Fibroblast of lung (primary cell): ENCODE measurements around the gene CAB39L. TPM values are rescaled to one million over a fixed set of nuclear protein-coding genes. Genes with fewer than 3 reads are reported as not detected.

Experiments used
- DNase-seq, 2 donors: peaks; one replicate each; pipeline versions ENCODE4 v3.0.0 to v3.0.0-alpha.2; 2010; ENCODE audit warnings: low read depth in 2 of 2
- H2AFZ ChIP-seq: 2 replicates; pipeline ENCODE4 v1.5.1; 2012; ENCODE audit warnings: low read length, control low read depth, inconsistent platforms
- H3K27ac ChIP-seq: 2 replicates; pipeline ENCODE4 v1.5.1; 2011; ENCODE audit warnings: low read length, control low read depth; ENCODE audit not compliant: insufficient read depth
- H3K27me3 ChIP-seq: 2 replicates; pipeline ENCODE4 v1.5.1; 2011; ENCODE audit warnings: mild to moderate bottlenecking, low read length; ENCODE audit not compliant: control insufficient read depth, insufficient read depth
- H3K36me3 ChIP-seq: 2 replicates; pipeline ENCODE4 v1.5.1; 2011; ENCODE audit warnings: low read length; ENCODE audit not compliant: control insufficient read depth, insufficient read depth
- H3K4me1 ChIP-seq: 2 replicates; pipeline ENCODE4 v1.5.1; 2011; ENCODE audit warnings: low read length; ENCODE audit not compliant: control insufficient read depth, insufficient read depth; ENCODE audit errors: extremely low read depth
- H3K4me2 ChIP-seq: 2 replicates; pipeline ENCODE4 v1.5.1; 2011; ENCODE audit warnings: low read length, control low read depth; ENCODE audit not compliant: insufficient read depth; ENCODE audit errors: extremely low read depth
- H3K4me3 ChIP-seq, 4 experiments: fragments of 200-600 bp in 1 of 4; sonication (generic) in 1 of 4; replicated peaks in 1 of 4; 2 replicates each; pipeline ENCODE4 v1.5.1; 2011 to 2016; ENCODE audit warnings: low read length in 4 of 4, low read depth in 3 of 4, mild to moderate bottlenecking in 3 of 4, control low read depth in 2 of 4, inconsistent platforms in 1 of 4, mixed read lengths in 1 of 4; ENCODE audit not compliant: insufficient read depth in 1 of 4; ENCODE audit errors: control extremely low read depth in 1 of 4
- H3K79me2 ChIP-seq: 2 replicates; pipeline ENCODE4 v1.5.1; 2012; ENCODE audit warnings: mild to moderate bottlenecking, low read length, inconsistent platforms; ENCODE audit not compliant: control insufficient read depth, insufficient read depth
- H3K9ac ChIP-seq: 2 replicates; pipeline ENCODE4 v1.5.1; 2011; ENCODE audit warnings: mild to moderate bottlenecking, low read length, control low read depth; ENCODE audit not compliant: insufficient read depth
- H3K9me3 ChIP-seq: 2 replicates; pipeline ENCODE4 v1.5.1; 2012; ENCODE audit warnings: low read depth, low read length; ENCODE audit not compliant: control insufficient read depth, insufficient read depth
- H4K20me1 ChIP-seq: 2 replicates; pipeline ENCODE4 v1.5.1; 2011; ENCODE audit warnings: low read length; ENCODE audit not compliant: control insufficient read depth, insufficient read depth; ENCODE audit errors: extremely low read depth
- EZH2 ChIP-seq: IDR thresholded peaks from 2 replicates; pipeline ENCODE4 v1.5.1; 2012; ENCODE audit warnings: low read length, control low read depth, mild to moderate bottlenecking; ENCODE audit errors: missing control alignments
- polyA plus RNA-seq, 2 donors: library from polyadenylated mRNA; depleted of rRNA in 1 of 2; stranded (reverse) in 1 of 2; unstranded in 1 of 2; fragments of >200 nt; gene quantifications; 2 replicates each; pipeline ENCODE4 v1.2.1, GENCODE V29; 2011 to 2012; ENCODE audit warnings: missing spikeins in 1 of 2
- total RNA-seq: library from RNA; depleted of rRNA; stranded (reverse); fragments of >200 nt; gene quantifications from 2 replicates; pipeline ENCODE4 v1.2.1, GENCODE V29; 2014
- TF ChIP-seq, protein P1 (sequence below), 2 donors: IDR thresholded peaks in 1 of 2; conservative IDR thresholded peaks in 1 of 2; 1 replicate in 1 of 2; 2 replicates in 1 of 2; pipeline ENCODE4 v1.5.1; 2011 to 2012; ENCODE audit warnings: low read length in 2 of 2, control low read depth in 1 of 2, inconsistent platforms in 1 of 2, low read depth in 1 of 2, mild to moderate bottlenecking in 1 of 2

CAB39L gene
- total and polyA plus RNA-seq, 2 donors (not counting 1 experiment from before 2014, with no cell fraction given): 9.4 to 13.0 TPM

DNA sequence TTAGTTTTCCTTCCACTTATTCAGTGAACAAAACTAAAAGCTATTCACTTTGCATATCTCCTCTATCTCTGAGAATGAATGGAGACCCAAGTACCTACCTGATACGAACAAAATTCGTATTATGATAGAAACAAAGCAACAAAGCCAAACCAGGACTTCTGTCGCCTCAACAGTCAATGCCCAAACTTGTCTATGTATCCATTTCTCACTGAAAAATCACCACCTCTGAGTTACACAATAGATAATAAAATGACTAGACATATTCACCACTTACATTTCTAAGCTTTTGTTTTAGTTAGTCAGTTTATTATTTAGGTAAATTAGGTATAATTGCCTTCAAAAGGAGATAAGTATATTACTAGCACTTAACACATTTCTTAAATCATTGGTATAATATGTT, 67.7 kb downstream of the CAB39L start:
- Histone ChIP-seq H3K27me3 (no peaks in the 10 kb centered on the region), H3K9me3 (no peaks in the 10 kb centered on the region), H3K36me3 (no peaks in the 10 kb centered on the region), H3K4me3 (no peak overlapping the region), H3K4me1 (peaks cover 4% of the 10 kb centered on the region), H3K9ac (no peak overlapping the region), H3K79me2 (no peaks in the 10 kb centered on the region), H4K20me1 (no peaks in the 10 kb centered on the region), H3K27ac (no peak overlapping the region), H2AFZ (no peak overlapping the region), H3K4me2 (no peak overlapping the region)
- no peak for TF ChIP-seq EZH2
- TF ChIP-seq, protein P1, sequence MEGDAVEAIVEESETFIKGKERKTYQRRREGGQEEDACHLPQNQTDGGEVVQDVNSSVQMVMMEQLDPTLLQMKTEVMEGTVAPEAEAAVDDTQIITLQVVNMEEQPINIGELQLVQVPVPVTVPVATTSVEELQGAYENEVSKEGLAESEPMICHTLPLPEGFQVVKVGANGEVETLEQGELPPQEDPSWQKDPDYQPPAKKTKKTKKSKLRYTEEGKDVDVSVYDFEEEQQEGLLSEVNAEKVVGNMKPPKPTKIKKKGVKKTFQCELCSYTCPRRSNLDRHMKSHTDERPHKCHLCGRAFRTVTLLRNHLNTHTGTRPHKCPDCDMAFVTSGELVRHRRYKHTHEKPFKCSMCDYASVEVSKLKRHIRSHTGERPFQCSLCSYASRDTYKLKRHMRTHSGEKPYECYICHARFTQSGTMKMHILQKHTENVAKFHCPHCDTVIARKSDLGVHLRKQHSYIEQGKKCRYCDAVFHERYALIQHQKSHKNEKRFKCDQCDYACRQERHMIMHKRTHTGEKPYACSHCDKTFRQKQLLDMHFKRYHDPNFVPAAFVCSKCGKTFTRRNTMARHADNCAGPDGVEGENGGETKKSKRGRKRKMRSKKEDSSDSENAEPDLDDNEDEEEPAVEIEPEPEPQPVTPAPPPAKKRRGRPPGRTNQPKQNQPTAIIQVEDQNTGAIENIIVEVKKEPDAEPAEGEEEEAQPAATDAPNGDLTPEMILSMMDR (conservative IDR thresholded peaks at IDR 0.05 in 1 of 2, IDR thresholded peaks at IDR 0.05 in 1 of 2; ENCODE audit: low read depth in 1 of 2, low read length in 2 of 2): no peak
- no peak for DNase-seq

DNA sequence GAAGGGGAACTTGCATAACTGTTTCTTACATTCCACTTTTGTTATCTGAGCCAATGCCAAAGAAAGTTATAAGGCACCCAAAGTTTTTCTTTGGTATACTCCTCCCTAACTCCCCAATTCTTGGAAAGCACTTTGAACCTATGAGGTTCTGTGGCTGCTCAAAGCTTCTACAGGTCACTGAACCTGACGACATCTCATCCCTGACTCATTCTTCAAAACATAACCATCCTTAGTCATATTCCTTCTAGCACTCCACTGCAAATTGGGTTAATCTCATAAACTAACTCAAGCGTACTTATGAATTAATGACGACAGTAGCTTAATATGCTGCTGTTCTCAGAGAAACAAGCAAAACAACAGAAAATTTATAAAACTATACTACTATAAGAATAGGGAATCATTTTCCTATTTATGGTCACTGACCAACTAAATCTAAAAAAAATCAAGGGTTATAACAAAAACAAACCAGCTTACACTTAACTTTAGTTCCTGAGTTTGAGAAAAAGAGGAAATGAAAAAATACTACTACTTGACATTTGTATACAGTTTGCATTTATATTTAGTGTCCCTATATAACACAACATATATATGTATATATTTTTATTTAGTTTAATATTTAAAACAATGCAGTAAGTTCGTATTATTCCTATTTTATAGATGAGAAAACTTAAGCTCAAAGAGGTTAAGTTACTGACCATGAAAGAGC, 69.1 kb downstream of the CAB39L start:
- Histone ChIP-seq H3K9me3 (no peaks in the 10 kb centered on the region), H3K9ac (no peak overlapping the region), H3K4me1 (peaks cover 4% of the 10 kb centered on the region), H3K27ac (no peak overlapping the region), H2AFZ (no peak overlapping the region), H3K4me3 (no peak overlapping the region), H4K20me1 (no peaks in the 10 kb centered on the region), H3K79me2 (no peaks in the 10 kb centered on the region), H3K36me3 (no peaks in the 10 kb centered on the region), H3K27me3 (no peaks in the 10 kb centered on the region), H3K4me2 (peak overlapping the region; percentile 37)
- TF ChIP-seq, protein P1 (conservative IDR thresholded peaks at IDR 0.05 in 1 of 2, IDR thresholded peaks at IDR 0.05 in 1 of 2; ENCODE audit: low read depth in 1 of 2, low read length in 2 of 2): no peak
- TF ChIP-seq EZH2: no peak
- DNase-seq: peak; percentile 84 to 89

DNA sequence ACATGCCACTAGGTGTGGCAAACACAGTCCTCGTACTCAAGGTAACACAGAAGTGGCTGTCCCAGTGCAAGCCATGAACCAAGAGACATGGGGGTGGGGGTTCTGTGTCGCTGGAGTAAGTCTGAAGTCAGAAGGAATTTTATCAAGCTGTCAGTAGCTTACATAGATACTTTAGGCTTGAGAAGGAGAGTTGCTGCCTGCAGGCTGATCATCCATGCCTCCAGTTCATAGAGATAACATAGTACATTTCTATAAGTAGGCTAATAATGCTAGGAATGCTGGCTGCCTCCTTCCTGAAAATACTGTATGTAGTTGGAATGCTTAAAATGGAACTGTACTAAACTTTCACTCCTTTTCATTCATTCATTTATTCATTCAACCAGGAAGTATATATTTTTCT, 70.1 kb downstream of the CAB39L start:
- no peaks in the 10 kb centered on the region for H3K27me3 ChIP-seq
- H3K27ac ChIP-seq: no peak overlapping the region
- no peaks in the 10 kb centered on the region for H3K79me2 ChIP-seq
- H2AFZ ChIP-seq: no peak overlapping the region
- H3K9me3 ChIP-seq: no peaks in the 10 kb centered on the region
- no peaks in the 10 kb centered on the region for H4K20me1 ChIP-seq
- H3K4me1 ChIP-seq: peaks cover 4% of the 10 kb centered on the region
- DNase-seq: peak in 1 of 2 donors; percentile 58
- H3K4me3 ChIP-seq: no peak overlapping the region
- no peak overlapping the region for H3K9ac ChIP-seq
- H3K4me2 ChIP-seq: no peak overlapping the region
- no peak for TF ChIP-seq EZH2
- TF ChIP-seq, protein P1 (conservative IDR thresholded peaks at IDR 0.05 in 1 of 2, IDR thresholded peaks at IDR 0.05 in 1 of 2; ENCODE audit: low read depth in 1 of 2, low read length in 2 of 2): no peak
- H3K36me3 ChIP-seq: no peaks in the 10 kb centered on the region
